HG03342 (cell line): ENCODE measurements around the gene ELMO3.

Experiments
- ATAC-seq: cut with Tn5 transposase; IDR thresholded peaks from one replicate; pipeline ENCODE4 v1.9.1; 2021; ENCODE audit warnings: mild to moderate bottlenecking, moderate library complexity; ENCODE audit not compliant: unreplicated experiment

The ELMO3 gene

DNA sequence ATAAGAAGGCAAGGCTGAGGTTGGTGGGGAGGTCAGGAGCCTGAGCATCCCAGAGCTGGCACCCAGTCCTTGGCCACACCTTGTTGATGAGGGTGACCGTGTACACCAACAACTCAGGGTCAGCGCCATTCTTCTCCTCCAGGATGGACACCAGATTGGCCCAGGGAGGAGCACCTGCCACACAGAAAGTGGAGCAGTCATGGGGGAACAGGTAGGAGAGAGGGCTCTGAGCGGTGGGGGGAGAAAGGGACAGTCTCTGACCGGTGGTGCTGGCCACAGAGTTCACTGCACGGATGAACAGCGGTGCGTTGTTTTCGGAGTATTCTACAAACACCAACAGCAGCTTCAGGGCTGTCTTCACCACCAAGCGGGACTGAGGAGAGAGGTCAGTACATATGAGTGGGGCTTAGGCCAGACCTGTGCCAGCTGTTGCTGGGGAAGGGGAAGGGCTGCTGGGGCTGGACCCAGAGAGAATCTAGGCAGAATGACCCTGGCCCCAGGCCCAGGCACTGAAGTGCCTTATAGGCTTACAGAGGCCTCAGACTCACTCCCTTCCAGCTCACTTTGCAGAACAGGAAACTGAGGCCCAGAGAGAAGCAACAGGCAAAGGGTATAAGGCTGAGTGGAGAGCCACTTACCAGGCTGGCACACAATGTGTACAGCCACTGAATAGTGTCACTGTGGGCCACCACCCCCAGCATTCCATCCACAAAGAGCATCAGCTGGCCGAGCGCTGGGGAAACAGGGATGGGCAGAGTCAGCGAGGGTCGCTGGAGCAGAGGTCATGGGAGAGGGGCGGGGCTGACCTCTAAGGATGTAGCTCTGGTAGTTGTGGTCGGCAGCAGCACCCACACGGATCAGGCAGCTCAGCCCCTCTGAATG, 38.7 kb downstream of the ELMO3 start:
- no peak for ATAC-seq

DNA sequence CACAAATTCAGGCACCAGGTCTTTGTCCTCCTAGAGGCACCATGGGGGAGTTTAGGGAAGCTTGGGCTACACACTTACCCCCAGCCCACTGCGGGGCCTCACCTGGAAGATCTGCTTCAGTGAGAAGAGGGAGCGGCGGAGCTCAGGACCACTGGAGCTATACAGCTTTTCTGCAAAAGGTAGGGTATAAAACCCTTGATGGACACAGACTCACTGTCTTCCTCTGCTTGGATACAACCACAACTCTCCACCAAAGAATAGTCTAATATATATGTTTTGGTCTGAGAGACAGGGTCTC, 39.3 kb downstream of the ELMO3 start:
- no peak for ATAC-seq

DNA sequence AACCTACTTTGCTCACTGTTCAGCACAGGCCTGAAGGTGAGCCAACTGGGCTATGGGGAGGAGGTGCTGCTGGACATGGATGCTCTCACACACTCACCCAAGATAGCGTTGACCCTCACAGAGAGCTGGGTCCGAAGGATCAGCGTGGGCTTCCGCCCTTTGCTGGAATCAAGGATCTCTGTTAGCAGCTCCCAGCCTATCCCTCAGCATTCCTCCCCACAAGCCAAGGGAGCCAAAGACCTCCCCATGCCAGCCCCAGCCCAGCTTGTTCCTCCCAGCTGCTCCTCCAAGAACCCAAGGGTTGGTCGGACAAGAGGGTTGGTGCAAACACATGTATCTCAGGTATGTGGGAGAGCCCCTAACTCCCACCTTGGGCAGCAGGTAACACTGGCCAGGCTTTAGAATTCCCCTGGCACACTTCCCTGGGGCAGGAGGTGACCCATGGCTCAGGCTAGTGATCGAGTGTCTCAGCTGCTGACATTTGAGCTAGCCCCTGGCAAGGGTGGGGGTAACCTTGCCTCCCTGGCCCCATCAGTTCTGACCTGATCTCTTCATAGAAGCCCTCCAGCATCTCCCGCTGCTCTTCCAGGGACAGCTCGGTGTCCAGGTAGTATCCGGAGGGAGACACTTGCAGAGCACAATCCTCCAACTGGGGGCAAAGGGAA, 40.0 kb downstream of the ELMO3 start:
- ATAC-seq: no peak

DNA sequence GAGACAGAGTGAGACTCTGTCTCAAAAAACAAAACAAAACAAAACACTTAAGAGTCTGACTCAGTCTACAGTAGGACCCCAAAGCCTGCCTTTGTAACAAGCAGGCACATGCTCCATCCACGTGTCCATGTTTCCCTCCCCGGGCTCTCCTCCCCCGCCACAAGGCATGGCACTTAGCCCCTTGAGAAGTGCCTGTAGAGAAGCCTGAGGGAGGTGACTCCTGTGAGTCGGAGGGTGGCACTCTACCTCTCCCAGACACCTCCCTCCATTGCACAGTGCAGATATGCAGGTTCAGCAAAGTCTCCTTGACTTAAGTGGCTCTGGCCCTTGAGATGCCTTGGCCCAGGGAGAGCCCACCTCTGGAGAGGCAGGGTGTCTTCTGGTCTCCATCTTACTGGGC, 41.6 kb downstream of the ELMO3 start:
- ATAC-seq: no peak

DNA sequence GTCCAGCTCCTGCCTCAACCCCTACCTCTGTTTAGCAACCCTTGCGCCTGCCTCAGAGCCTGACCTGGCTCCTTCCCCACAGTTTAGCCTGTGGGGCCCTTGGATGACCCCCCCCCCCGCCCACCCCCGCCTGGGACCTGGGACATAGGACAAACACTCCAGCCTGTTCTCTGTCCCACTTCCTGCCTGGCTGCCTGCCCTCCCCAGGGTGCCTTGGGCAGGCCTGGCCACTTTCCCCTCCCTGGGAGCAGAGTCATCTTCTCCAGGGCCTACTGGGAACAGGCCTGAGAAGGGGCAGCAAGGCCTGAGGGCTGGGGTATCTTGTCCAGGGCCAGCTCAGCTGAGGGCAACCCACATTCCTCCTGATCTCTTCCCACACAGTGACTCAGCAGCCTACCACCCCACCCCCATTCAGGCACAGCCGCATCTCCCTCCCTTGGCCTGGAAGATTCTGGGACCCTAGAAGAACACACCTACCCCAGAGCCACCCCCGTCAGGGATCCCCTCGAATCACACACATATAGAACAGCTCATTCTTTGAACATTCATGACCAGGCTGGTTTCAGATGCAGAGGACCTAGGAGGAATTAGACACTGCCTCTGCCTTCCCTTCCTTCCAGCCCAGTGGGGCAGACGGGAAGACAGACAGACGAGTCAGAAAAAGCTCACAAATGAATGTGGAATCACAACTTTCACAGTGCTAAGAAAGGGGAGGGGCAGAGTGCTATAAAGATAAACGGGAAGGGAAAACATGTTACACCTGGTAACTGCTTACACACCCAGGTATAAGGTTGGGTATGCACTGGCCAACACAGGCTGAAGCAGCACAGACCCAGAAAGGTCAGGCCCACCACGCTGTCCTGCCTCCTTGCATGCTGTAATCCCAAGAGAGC, 42.3 kb downstream of the ELMO3 start:
- ATAC-seq: no peak

GRCh38 chr16:67242138-67242730, 43.3 kb downstream of the ELMO3 start:
- no peak for ATAC-seq

GRCh38 chr16:67243481-67243880, 44.5 kb downstream of the ELMO3 start:
- no peak for ATAC-seq

GRCh38 chr16:67244387-67245185, 45.7 kb downstream of the ELMO3 start:
- ATAC-seq: peak; percentile 64

GRCh38 chr16:67245186-67245585, 46.3 kb downstream of the ELMO3 start:
- no peak for ATAC-seq

- no peak for ATAC-seq
Observed at GRCh38 chr16:67245674-67246080, 46.7 kb downstream of the ELMO3 start.

DNA sequence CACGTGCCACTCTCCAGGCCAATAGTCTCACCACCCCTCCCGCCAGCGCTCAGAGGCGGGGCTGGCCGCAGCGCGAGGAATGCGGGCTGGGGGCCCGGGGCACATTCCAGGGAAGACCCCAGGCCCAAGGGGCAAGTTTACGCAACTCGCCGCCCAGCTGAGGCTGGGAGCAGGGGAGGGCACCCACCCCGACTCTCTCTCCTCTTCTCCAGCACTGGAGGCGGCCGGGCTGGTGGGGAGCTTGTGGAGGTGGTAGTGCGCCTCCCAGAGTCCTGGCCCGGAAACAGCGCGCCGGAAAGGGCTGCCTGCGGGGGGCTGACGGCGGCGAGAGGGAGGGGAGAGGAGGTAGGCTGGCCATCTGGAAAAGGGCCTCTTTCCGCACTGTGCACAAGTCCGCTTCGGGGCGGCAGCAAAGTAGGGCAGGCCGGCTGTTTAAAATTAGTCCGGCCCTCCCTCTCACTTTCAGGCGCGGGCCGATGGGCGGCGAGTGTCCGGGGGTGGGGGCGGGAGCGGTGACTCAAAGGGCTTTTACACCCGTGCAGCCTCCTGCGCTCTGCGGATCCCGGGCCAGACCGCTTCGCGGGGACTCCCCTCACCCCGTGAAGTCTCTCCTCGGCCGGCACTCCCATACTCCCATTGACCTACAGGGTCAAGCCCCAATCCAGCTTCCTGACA, 47.3 kb downstream of the ELMO3 start:
- ATAC-seq: no peak

DNA sequence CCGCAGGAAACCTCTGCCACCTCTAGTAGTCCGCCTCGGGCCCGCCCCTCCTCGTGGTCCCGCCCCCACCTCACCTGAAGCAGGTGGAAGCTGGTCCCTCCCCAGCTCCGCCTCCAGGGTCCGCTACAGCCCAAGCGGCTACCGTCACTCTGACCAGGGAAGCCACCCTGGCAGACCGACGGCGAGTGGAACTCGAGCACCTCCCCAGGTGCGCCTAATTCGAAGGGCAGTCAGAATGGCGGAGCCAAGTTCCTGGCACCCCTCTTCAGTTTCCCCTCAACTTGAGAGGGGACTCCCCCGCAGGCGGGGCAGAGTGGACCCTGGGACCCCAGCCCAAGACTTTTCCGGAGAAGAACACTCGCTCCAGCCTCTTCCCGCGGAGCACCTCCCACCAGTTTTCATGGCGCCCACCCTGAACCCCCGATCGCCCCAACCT, 47.8 kb downstream of the ELMO3 start:
- no peak for ATAC-seq

DNA sequence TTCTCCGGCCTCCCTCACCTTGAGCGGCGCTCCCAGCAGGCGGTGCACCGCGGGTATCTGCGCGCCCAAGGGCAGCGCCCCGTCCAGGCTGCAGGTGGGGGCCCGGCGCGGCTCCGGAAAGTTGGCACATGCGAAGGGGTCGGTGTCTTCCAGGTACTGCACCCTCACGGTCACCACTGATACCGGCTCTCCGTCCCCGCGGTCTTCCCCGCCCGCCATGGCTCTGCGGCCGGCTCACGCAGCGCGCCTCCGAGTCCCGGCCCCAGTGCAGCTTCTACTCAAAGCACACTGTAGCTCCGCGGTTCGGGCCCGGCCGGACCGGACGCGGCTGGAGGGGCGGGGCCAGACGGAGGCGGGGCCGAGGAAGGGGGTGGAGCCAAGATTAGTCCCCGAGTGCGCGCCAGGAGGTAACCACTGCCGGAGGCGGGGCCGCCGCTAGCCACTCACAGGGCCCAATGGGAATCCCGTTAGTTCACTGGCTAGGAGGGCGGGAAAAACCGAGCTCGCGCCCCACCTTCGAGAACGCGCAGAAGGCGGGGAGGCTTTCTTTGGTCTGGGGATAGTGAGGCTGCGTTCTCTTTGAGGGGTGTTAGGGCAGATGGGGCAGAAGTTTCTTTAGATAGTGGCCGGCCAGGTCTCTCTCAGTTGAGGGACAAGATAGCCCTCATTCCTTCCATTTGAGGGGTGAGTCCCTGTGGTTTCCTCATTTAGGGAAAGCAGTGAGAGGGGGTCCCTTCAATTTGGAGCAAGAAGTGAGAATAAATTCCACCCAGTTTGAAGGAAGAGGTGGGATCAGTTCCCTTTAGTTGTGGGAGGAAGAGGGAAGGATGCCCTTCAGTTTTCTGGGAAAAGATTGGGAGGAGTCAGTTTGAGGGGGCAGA, 48.5 kb downstream of the ELMO3 start, which contains the start of gene FHOD1:
TSS of gene FHOD1 (minus strand) at position 290 of the 881 bp plus-strand sequence. CDS start at position 219, 71 bp downstream.
- peak; percentile 44 for ATAC-seq

- ATAC-seq: no peak
Observed at GRCh38 chr16:67248073-67248400, 49.1 kb downstream of the ELMO3 start.

- no peak for ATAC-seq
Observed at GRCh38 chr16:67248401-67249177, 49.7 kb downstream of the ELMO3 start, which contains the start of gene SLC9A5. TSS of gene SLC9A5 (plus strand) at chr16:67248979. CDS start at chr16:67249015, 36 bp downstream.

GRCh38 chr16:67249178-67250044, 50.5 kb downstream of the ELMO3 start:
- ATAC-seq: no peak

GRCh38 chr16:67250045-67250327, 51.1 kb downstream of the ELMO3 start:
- no peak for ATAC-seq
